ENCODE data around the gene SNX17. TPM values are rescaled to one million over a fixed set of nuclear protein-coding genes. Genes with fewer than 3 reads are reported as not detected.

Gene SNX17
- total RNA-seq, 8 experiments from 2014 or later = 46.1 to 142 (median 83.7) TPM

DNA sequence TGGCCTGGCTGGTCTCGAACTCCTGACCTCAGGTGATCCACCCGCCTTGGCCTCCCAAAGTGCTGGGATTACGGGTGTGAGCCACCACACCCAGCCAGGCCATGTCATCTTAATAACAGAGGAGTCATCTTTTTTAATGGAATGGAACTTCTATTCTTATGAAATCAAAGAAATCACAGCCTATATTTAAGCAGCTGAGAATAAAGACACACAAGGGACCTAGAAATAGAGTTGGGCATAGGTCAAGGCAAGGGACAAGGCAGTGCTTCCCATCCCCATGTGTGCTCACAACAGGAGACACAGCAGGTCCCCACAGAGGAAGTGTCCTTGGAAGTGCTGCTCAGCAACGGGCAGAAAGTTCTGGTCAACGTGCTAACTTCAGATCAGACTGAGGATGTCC is 3.2 kb downstream of the SNX17 start:
- 77 to 100% (median 86%) methylated on average over 2 to 5 of the region's 5 CpGs; no CpG with 5 or more reads in 4 of the 10 experiments for WGBS, 10 experiments
- peaks cover 13 to 14% of the 10 kb centered on the region in 2 donors for H3K4me1 ChIP-seq (replicated peaks in 1 of 2)
- H3K27ac ChIP-seq = no peak overlapping the region
- no peak for ATAC-seq (replicated peaks in 6 of 8)
- no peak overlapping the region for H3K4me3 ChIP-seq
- in situ Hi-C loops (cut with MboI; ENCODE audit: low pct_unique_long_range_greater_than_20kb in 2 of 9, low sequenced_read_pairs in 9 of 9, unreplicated experiment in 9 of 9) = no loop called here

DNA sequence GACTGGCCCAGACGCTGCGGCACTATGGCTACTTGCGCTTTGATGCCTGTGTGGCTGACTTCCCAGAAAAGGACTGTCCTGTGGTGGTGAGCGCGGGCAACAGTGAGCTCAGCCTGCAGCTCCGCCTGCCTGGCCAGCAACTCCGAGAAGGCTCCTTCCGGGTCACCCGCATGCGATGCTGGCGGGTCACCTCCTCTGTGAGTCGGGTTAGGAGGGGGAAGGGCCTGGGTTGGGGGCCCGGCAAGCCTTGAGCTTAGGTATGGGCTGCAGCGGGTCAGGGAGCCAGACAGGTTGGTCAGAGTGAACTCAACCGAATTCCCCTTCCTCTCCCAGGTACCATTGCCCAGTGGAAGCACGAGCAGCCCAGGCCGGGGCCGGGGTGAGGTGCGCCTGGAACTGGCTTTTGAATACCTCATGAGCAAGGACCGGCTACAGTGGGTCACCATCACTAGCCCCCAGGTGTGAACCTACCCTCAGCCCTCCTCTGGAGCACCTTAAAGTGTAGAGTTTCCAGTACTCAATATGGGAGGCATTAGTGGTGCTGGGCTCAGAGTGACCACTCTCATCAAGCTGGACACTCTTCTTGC is 5.2 kb downstream of the SNX17 start:
- Histone ChIP-seq H3K4me3 (no peak overlapping the region), H3K4me1 (replicated peaks in 1 of 2) (peaks cover 15 to 18% of the 10 kb centered on the region in 2 donors), H3K27ac (no peak overlapping the region)
- WGBS, 10 experiments = 60 to 100% (median 95%) methylated on average over 1 to 7 of the region's 20 CpGs; no CpG with 5 or more reads in 4 of the 10 experiments
- in situ Hi-C loops (cut with MboI; ENCODE audit: low pct_unique_long_range_greater_than_20kb in 2 of 9, low sequenced_read_pairs in 9 of 9, unreplicated experiment in 9 of 9) = no loop called here
- no peak for ATAC-seq (replicated peaks in 6 of 8)

DNA sequence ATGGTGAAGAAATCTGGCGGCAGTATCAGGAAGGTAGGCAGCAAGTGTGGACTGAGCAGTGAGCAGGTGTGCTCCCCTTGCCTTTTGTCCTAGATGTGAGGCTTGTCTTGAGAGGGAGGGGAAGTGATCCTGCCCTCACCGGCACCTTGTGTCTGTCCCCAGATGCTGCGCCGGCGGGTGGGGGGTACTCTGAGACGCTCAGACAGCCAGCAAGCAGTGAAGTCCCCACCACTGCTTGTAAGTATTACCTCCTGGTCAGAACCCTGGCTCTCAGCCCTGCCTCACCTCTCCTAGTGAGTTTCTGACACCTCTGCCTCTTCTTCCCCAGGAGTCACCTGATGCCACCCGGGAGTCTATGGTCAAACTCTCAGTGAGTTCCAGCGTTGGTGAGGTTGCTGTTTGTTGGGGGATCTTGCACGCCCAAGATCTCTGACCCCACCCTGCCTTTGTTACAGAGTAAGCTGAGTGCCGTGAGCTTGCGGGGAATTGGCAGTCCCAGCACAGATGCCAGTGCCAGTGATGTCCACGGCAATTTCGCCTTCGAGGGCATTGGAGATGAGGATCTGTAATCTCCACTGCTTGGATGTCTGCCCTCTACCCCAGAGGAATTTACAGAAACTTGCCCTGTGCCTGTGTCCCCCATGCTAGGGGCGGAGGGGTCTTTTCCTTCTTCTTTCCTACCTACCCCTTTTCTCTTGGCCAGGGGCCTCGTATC is 5.9 kb downstream of the SNX17 start:
- ATAC-seq (replicated peaks in 6 of 8) = no peak
- Histone ChIP-seq H3K4me3 (no peak overlapping the region), H3K27ac (no peak overlapping the region), H3K4me1 (replicated peaks in 1 of 2) (peaks cover 17 to 22% of the 10 kb centered on the region in 2 donors)
- WGBS, 10 experiments = 60 to 100% (median 95%) methylated on average over 2 to 8 of the region's 16 CpGs; no CpG with 5 or more reads in 3 of the 10 experiments
- in situ Hi-C loops (cut with MboI; ENCODE audit: low pct_unique_long_range_greater_than_20kb in 2 of 9, low sequenced_read_pairs in 9 of 9, unreplicated experiment in 9 of 9) = no loop called here

DNA sequence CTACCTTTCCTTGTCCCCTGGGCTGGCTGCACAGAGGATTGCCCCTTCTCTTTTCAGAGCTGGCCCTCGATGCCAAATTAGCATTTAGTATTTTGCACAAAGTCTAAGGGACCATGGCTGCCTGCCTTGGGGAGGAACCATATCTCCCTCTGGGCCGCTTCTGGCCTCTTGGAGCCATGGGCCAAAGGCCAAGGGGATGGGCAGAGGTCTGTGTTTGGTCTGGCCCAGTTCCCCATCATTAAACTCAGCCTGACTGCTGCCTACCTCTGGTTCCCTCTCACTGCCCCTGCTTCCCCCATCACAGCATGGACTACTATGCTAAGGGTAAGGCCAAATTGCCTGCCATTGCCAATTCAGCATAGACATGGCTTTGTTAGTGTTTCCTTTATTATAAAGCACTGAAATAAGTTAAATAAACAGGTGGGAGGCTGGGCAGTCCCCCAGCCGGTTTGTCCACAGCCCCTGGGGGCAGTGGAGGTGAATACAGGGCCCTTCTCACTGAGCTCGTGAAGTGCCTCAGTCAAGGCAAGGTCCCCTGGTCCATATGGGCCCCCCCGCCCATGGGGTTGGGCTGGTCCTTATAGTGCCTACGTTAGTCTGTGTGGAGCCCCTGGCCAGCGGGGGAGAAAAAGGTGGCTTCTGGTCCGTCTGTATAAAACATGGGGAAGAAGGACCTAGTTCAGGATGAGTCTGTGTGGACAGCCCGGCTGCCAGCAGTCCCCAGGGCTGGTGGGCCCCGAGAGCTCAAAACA is 6.6 kb downstream of the SNX17 start:
- H3K4me3 ChIP-seq = no peak overlapping the region
- ATAC-seq (replicated peaks in 6 of 8) = no peak
- 90 to 100% (median 97%) methylated on average over 1 to 4 of the region's 10 CpGs; no CpG with 5 or more reads in 6 of the 10 experiments for WGBS, 10 experiments
- H3K4me1 ChIP-seq (replicated peaks in 1 of 2) = peaks cover 16 to 20% of the 10 kb centered on the region in 2 donors
- in situ Hi-C loops (cut with MboI; ENCODE audit: low pct_unique_long_range_greater_than_20kb in 2 of 9, low sequenced_read_pairs in 9 of 9, unreplicated experiment in 9 of 9) = no loop called here
- no peak overlapping the region for H3K27ac ChIP-seq

DNA sequence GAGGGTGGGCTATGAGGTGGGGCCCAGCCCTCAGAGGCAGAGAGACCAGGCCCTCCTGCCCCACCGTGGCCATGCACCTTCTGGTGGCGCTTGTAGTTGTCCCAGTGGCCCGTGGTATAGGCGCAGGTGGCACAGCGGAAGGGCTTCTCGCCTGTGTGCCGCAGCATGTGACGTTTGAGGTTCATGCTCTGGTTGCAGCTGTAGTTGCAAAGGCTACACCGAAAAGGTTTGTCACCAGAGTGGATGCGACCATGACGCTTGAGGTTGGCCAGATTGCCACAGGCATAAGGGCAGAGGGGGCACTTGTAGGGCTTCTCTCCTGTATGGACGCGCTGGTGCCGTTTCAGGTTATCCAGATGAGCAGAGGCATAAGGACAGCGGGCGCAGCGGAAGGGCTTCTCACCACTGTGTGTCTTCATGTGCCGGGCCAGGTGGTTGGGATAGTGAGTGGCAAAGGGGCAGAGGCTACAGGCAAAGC is 7.2 kb downstream of the SNX17 start:
- Histone ChIP-seq H3K27ac (no peak overlapping the region), H3K4me3 (no peak overlapping the region), H3K4me1 (replicated peaks in 1 of 2) (peaks cover 16 to 20% of the 10 kb centered on the region in 2 donors)
- 70 to 95% (median 93%) methylated on average over 2 to 15 of the region's 18 CpGs; no CpG with 5 or more reads in 7 of the 10 experiments for WGBS, 10 experiments
- no peak for ATAC-seq (replicated peaks in 6 of 8)
- in situ Hi-C loops (cut with MboI; ENCODE audit: low pct_unique_long_range_greater_than_20kb in 2 of 9, low sequenced_read_pairs in 9 of 9, unreplicated experiment in 9 of 9) = no loop called here

DNA sequence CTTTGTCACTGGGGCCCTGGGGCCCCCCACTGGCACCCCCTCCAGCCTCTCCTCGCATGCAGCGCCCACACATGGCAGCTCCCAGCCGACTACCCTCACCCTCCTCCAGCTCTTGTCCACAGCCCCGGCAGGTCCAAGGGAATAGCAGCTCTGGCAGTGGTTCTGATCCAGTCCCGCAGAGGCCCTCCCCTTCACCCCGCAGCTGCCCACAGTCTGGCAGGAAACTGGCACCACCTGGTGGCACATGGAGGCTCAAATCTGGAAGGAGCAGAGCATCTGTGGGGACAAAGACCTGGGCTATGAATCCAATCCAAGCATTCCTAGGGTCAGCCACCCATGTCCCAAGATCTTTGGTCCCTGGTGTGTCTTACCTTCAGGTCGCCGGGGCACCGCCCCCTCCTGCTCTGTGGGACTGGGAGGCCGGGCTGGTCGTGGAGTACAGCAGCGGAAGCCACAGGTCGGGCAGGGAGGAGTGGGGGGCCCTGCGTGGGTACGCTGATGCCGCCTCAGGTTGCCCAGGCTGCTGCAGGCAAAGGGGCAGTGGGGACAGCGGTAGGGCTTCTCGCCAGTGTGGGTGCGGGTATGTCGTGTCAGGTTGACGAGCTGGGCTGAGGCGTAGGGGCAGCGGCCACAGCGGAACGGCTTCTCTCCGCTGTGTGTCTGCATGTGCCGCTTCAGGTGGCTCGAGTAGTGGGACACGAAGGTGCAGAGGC is 7.8 kb downstream of the SNX17 start:
- in situ Hi-C loops (cut with MboI; ENCODE audit: low pct_unique_long_range_greater_than_20kb in 2 of 9, low sequenced_read_pairs in 9 of 9, unreplicated experiment in 9 of 9) = no loop called here
- WGBS, 10 experiments = 40 to 100% (median 80%) methylated on average over 1 to 3 of the region's 29 CpGs; no CpG with 5 or more reads in 5 of the 10 experiments
- peaks cover 16 to 20% of the 10 kb centered on the region in 2 donors for H3K4me1 ChIP-seq (replicated peaks in 1 of 2)
- no peak overlapping the region for H3K27ac ChIP-seq
- no peak overlapping the region for H3K4me3 ChIP-seq
- ATAC-seq (replicated peaks in 6 of 8) = no peak

DNA sequence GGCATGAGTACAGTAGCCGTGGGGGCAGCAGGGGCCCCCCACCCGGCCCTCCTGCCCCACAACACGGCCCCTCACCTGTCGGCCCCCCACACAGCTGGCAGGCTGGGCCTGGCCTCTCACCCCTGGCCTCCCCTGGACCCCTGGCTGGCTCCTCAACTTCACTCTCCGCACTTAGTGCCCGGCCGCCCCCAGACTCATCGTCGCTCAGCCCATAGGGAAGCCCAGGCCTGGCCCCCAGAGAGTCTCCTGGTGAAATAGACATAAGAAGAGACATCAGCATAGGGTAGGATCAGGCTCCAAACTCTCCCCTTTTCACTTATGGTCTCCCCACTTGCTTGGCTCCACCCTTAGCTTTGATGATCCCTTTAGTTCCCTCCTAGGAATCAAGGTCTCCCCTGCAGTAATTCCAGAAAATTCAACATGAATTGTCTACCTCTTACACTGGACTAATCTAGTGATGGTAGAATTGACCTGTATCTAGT is 8.4 kb downstream of the SNX17 start:
- ATAC-seq (replicated peaks in 6 of 8) = no peak
- H3K27ac ChIP-seq = no peak overlapping the region
- peak overlapping the region; percentile 57 to 86 (median 65) for H3K4me3 ChIP-seq
- no CpG with 5 or more reads among the region's 9 CpGs for WGBS, 10 experiments
- in situ Hi-C loops (cut with MboI; ENCODE audit: low pct_unique_long_range_greater_than_20kb in 2 of 9, low sequenced_read_pairs in 9 of 9, unreplicated experiment in 9 of 9) = no loop called here
- H3K4me1 ChIP-seq (replicated peaks in 1 of 2) = peaks cover 16 to 20% of the 10 kb centered on the region in 2 donors

DNA sequence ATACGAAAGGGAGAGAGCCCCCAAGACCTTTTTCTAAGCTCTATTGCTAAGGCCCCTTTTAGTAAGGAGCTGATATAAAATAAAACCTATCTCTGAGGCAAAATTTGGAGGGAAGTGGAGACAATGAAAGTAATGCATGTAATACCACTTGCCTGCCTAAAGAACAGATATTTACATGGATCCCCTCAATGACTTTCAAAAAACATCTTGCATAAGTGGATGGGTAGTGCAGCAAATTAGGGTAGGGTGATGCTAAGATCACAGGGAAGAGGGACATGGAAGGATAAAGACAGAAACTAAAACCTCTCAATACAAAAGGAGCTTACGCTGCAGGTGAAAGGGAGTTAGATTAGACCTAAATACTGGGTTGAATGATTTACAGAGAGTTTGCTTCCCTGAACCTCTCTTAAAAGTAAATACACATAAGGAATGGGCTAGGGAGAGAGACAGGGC is 9.0 kb downstream of the SNX17 start:
- Histone ChIP-seq H3K4me1 (replicated peaks in 1 of 2) (peaks cover 16 to 20% of the 10 kb centered on the region in 2 donors), H3K27ac (peak overlapping the region in 1 of 2 donors; percentile 93), H3K4me3 (peak overlapping the region; percentile 57 to 86 (median 65))
- in situ Hi-C loops (cut with MboI; ENCODE audit: low pct_unique_long_range_greater_than_20kb in 2 of 9, low sequenced_read_pairs in 9 of 9, unreplicated experiment in 9 of 9) = no loop called here
- WGBS, 10 experiments = 50 to 100% (median 75%) methylated on average over 1 to 2 of the region's 2 CpGs
- no peak for ATAC-seq (replicated peaks in 6 of 8)

DNA sequence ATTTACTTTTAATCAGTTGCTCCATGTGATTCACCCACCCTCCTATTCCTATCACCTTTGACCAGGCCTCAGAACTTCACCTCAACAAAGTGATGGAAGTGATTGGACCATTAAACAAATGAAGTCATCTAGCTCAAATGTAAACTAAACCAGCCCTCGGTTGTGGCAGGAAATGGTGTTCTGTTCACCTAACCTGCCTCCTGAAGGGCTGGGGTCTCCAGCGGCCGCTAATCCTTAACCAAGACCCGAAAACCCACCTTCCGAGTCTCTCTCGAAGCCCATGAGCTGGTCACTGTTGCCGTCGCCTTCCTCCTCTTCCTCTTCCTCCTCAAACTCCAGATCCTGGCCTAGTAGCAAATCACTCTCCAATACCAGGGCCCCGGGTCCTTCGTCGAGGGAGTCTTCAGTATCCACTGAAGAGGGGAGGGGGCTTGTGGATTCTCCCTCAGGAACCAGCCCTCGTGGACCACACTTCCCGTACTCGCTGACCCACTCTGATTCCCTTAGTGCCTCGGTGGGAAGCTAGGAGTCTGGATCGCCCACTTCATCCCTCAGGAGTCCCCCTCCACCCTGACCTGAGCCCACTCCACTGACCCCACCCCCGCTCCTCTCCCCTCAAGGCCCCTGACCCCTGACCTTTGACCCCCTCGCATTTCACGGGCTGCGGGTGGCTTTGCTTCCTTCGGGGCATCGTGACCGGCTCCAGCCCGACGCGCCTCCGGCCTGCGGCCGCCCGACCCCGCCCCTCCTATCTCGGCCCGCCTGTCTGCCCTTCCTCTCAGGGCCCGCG is 9.6 kb downstream of the SNX17 start:
- 0 to 1% (median 0%) methylated on average over 3 to 13 of the region's 35 CpGs; no CpG with 5 or more reads in 7 of the 10 experiments for WGBS, 10 experiments
- Histone ChIP-seq H3K27ac (peak overlapping the region; percentile 87 to 93), H3K4me1 (replicated peaks in 1 of 2) (peaks cover 16 to 20% of the 10 kb centered on the region in 2 donors), H3K4me3 (peak overlapping the region; percentile 57 to 86 (median 65))
- in situ Hi-C loops (cut with MboI; ENCODE audit: low pct_unique_long_range_greater_than_20kb in 2 of 9, low sequenced_read_pairs in 9 of 9, unreplicated experiment in 9 of 9) = no loop called here
- ATAC-seq (replicated peaks in 6 of 8) = peak in 4 of 8 experiments; percentile 5 to 56 (median 34)

DNA sequence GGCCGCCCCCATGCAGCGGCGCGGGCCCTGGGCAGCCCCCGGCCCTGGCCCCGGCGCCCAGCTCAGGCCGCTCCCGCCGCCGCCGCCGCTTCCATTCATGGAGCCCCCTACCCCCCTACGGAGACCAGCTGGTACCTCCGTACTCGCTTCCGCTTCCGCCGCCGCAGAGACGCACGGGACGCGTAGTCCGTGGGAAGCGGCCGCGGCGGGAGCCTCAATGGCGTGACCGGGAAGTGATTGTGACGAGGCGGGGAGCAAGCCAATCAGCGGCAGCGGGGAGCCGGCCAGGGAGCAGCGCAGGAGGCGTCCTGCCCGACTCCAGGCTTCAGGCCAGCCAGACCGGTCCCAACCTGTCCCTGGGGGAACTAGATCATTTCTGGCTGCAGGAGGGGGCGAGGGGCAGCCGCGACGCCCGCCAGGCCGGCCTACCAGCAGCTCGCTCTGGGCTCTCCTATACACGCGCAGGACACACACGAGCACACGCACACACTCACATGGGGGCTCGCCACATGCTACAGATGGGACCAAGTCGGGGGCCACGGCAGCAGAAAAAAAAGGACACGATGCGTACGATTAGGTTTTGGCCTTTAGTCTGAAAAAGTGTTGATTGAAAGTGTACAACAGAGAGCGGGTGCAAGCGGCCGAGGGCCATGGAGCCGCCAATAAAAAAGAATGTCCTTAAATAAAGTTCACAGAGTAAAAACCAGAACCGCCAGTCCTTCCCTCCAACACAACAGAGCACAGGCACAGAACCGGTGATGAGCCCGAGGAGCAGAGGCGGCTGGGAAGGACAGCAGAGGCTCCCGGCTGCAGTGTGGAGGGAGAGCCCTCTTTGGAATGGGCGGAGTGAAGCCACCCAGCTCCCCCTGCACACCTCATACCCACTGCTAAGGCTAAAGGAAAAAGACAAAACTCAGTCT is 10.5 kb downstream of the SNX17 start, which contains the start of gene ZNF513:
TSS of gene ZNF513 (minus strand) at position 109 of the 920 bp plus-strand sequence. CDS start 208 bp downstream, outside the sequence.
- Histone ChIP-seq H3K4me3 (peak within 1 kb of the TSS; percentile 57 to 86 (median 65)), H3K27ac (peak within 1 kb of the TSS; percentile 87 to 93), H3K4me1 (replicated peaks in 1 of 2) (peaks cover 16 to 20% of the 10 kb centered on the region in 2 donors)
- ATAC-seq (replicated peaks in 6 of 8) = peak; percentile 85 to 95 (median 94)
- 0 to 80% (median 40%) methylated on average over 1 to 13 of the region's 67 CpGs; no CpG with 5 or more reads in 4 of the 10 experiments for whole genome bisulfite sequencing, 10 experiments
- in situ Hi-C loops (cut with MboI; ENCODE audit: low pct_unique_long_range_greater_than_20kb in 2 of 9, low sequenced_read_pairs in 9 of 9, unreplicated experiment in 9 of 9) = no loop called here
